Tibial artery (tissue), 4 donors: ENCODE data around the gene RBM19.
"Not testable (repeated sequence)": the region's sequence is repeated elsewhere in the genome, so short reads cannot be mapped to it uniquely, and the experiment has no call there.

Experiments
- DNase-seq, 2 donors: peaks; one replicate each; pipeline ENCODE4 v3.0.0-alpha.2; 2019
- H3K27ac ChIP-seq, 2 donors: fragments of 200-600 bp; sonication (generic) in 1 of 2; 1 replicate in 1 of 2; 2 replicates in 1 of 2; pipeline ENCODE4 v1.5.1; 2018 to 2019; ENCODE audit warnings: mild to moderate bottlenecking in 1 of 2
- H3K27me3 ChIP-seq, 2 donors: fragments of 200-600 bp; sonication (generic) in 1 of 2; one replicate each; pipeline versions ENCODE4 v1.5.1 to v1.6.0; 2016 to 2019
- H3K36me3 ChIP-seq, 3 donors: fragments of 200-600 bp; sonication (generic) in 2 of 3; one replicate each; pipeline ENCODE4 v1.5.1; 2016 to 2019; ENCODE audit warnings: mild to moderate bottlenecking in 2 of 3
- H3K4me1 ChIP-seq, 4 donors: fragments of 200-600 bp; sonication (generic) in 2 of 4; 1 replicate in 3 of 4; 2 replicates in 1 of 4; pipeline ENCODE4 v1.5.1; 2016 to 2019
- H3K4me3 ChIP-seq, 2 donors: fragments of 200-600 bp; sonication (generic) in 1 of 2; 1 replicate in 1 of 2; 2 replicates in 1 of 2; pipeline ENCODE4 v1.5.1; 2018 to 2019; ENCODE audit warnings: mild to moderate bottlenecking in 2 of 2
- H3K9me3 ChIP-seq, 3 donors: fragments of 200-600 bp; sonication (generic) in 1 of 3; one replicate each; pipeline ENCODE4 v1.5.1; 2016 to 2019
- CTCF ChIP-seq, 2 experiments: fragments of 200-600 bp in 1 of 2; fragments of 450-650 bp in 1 of 2; IDR thresholded peaks; one replicate each; pipeline ENCODE4 v1.5.1; 2017 to 2019; ENCODE audit warnings: antibody characterized with exemption in 2 of 2, mild to moderate bottlenecking in 1 of 2, moderate library complexity in 1 of 2
- intact Hi-C: fragments of 100-400 bp; cut with DNase I; formaldehyde crosslinking; loops from one replicate; pipeline ENCODE4 v1.15.0; 2023; ENCODE audit warnings: low total_unique reads

The RBM19 gene

GRCh38 chr12:114000861-114001260 lies 34.7 kb upstream of the RBM19 start:
- Histone ChIP-seq H3K36me3 (no peaks in the 10 kb centered on the region), H3K27me3 (peaks cover 0 to 43% of the 10 kb centered on the region in 2 donors), H3K4me3 (no peak overlapping the region), H3K9me3 (no peaks in the 10 kb centered on the region), H3K4me1 (no peaks in the 10 kb centered on the region), H3K27ac (no peak overlapping the region)
- no peak for TF ChIP-seq CTCF (IDR thresholded peaks at IDR 0.05)
- no peak for DNase-seq
- intact Hi-C loops = no loop called here

DNA sequence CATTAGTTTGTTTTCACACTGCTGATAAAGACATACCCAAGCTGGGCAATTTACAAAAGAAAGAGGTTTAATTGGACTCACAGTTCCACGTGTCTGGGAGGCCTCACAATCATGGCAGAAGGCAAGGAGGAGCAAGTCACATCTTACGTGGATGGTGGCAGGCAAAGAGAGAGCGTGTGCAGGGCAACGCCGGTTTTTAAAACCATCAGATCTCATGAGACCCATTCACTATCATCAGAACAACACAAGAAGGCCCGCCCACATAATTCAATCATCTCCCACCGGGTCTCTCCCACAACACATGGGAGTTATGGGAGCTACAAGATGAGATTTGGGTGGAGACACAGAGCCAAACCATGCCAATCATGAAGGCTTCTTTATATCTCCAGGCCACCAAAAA lies 34.1 kb upstream of the RBM19 start:
- H3K27me3 ChIP-seq = peaks cover 0 to 40% of the 10 kb centered on the region in 2 donors
- intact Hi-C loops, H3K27ac ChIP-seq, H3K9me3 ChIP-seq, H3K36me3 ChIP-seq, H3K4me3 ChIP-seq, H3K4me1 ChIP-seq, DNase-seq: not testable (repeated sequence)

GRCh38 chr12:113997365-113997764 lies 31.2 kb upstream of the RBM19 start:
- Histone ChIP-seq H3K9me3 (no peaks in the 10 kb centered on the region), H3K4me3 (no peak overlapping the region), H3K27me3 (peaks cover 0 to 41% of the 10 kb centered on the region in 2 donors), H3K27ac (no peak overlapping the region), H3K36me3 (no peaks in the 10 kb centered on the region), H3K4me1 (no peaks in the 10 kb centered on the region)
- intact Hi-C loops = no loop called here
- TF ChIP-seq CTCF (IDR thresholded peaks at IDR 0.05) = no peak
- DNase-seq = no peak

DNA sequence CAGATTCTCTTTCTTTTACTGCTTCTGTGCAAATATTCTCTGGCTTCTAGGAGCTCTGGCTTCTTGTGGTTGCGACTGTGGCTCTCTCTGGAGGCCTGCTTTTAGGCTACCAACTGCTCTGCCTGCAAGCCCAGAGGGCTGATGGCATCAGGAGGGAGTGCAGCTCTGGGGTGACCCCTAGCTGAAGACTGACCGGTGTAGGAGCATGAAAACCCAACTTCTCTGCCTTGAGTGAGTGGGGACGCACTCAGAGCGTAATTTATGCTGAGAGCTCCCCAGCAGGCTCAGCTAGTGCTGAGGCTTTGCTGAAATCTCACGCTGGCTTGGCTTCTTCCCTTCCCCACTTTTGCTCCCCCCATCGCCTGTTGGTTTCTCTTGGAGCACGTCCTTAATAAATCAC lies 29.9 kb upstream of the RBM19 start:
- Histone ChIP-seq H3K27ac (no peak overlapping the region), H3K36me3 (no peaks in the 10 kb centered on the region), H3K9me3 (no peaks in the 10 kb centered on the region), H3K27me3 (peaks cover 0 to 47% of the 10 kb centered on the region in 2 donors), H3K4me1 (no peaks in the 10 kb centered on the region), H3K4me3 (no peak overlapping the region)
- no peak for TF ChIP-seq CTCF (IDR thresholded peaks at IDR 0.05)
- no peak for DNase-seq
- intact Hi-C loops = no loop called here

GRCh38 chr12:113994051-113994450 lies 27.9 kb upstream of the RBM19 start:
- no peak for TF ChIP-seq CTCF (IDR thresholded peaks at IDR 0.05)
- Histone ChIP-seq H3K4me3 (no peak overlapping the region), H3K36me3 (no peaks in the 10 kb centered on the region), H3K4me1 (no peaks in the 10 kb centered on the region), H3K27me3 (peaks cover 0 to 44% of the 10 kb centered on the region in 2 donors), H3K9me3 (no peaks in the 10 kb centered on the region), H3K27ac (no peak overlapping the region)
- intact Hi-C loops = no loop called here
- no peak for DNase-seq

GRCh38 chr12:113992751-113993150 lies 26.6 kb upstream of the RBM19 start:
- H3K36me3 ChIP-seq, DNase-seq, intact Hi-C loops, H3K4me1 ChIP-seq, H3K27ac ChIP-seq, H3K4me3 ChIP-seq, H3K9me3 ChIP-seq: not testable (repeated sequence)
- H3K27me3 ChIP-seq = peaks cover 0 to 35% of the 10 kb centered on the region in 2 donors
